Immature natural killer cell (primary cell): ENCODE data around the gene SYT2. TPM values are rescaled to one million over a fixed set of nuclear protein-coding genes. Genes with fewer than 3 reads are reported as not detected.

Source experiments
- DNase-seq, 3 donors: peaks; one replicate each; pipeline ENCODE4 v3.0.0; 2022; ENCODE audit warnings: mixed read lengths in 1 of 3
- H3K27ac Mint-ChIP-seq, 6 donors: one replicate each; pipeline ENCODE4 v1.8.0; 2020; ENCODE audit warnings: mixed read lengths in 6 of 6, mild to moderate bottlenecking in 5 of 6, inconsistent platforms in 4 of 6, moderate library complexity in 3 of 6
- H3K27me3 Mint-ChIP-seq, 3 donors: one replicate each; pipeline ENCODE4 v1.8.0; 2020 to 2021; ENCODE audit warnings: low read depth in 3 of 3, mild to moderate bottlenecking in 3 of 3, mixed read lengths in 3 of 3, moderate library complexity in 3 of 3, inconsistent platforms in 1 of 3
- H3K36me3 Mint-ChIP-seq, 3 donors: one replicate each; pipeline ENCODE4 v1.8.0; 2020; ENCODE audit warnings: mixed read lengths in 3 of 3, inconsistent platforms in 2 of 3, mild to moderate bottlenecking in 2 of 3
- H3K4me1 Mint-ChIP-seq, 2 donors: one replicate each; pipeline ENCODE4 v1.8.0; 2020; ENCODE audit warnings: inconsistent platforms in 2 of 2, mild to moderate bottlenecking in 2 of 2, mixed read lengths in 2 of 2, moderate library complexity in 1 of 2
- H3K4me3 Mint-ChIP-seq, 5 donors: one replicate each; pipeline ENCODE4 v1.8.0; 2020; ENCODE audit warnings: mild to moderate bottlenecking in 5 of 5, mixed read lengths in 5 of 5, inconsistent platforms in 3 of 5, moderate library complexity in 3 of 5
- H3K9me3 Mint-ChIP-seq, 6 donors: one replicate each; pipeline ENCODE4 v1.8.0; 2020; ENCODE audit warnings: mild to moderate bottlenecking in 6 of 6, mixed read lengths in 6 of 6, inconsistent platforms in 4 of 6, moderate library complexity in 3 of 6
- polyA plus RNA-seq, 3 donors: library from polyadenylated mRNA; unstranded; fragments of 300-500 nt; fragmentation: Illumina TruSeq; gene quantifications; one replicate each; pipeline ENCODE4 v1.2.3, GENCODE V29; 2021

Gene SYT2
- polyA plus RNA-seq, 3 donors from 2014 or later: 0.09 TPM; not detected in 2

DNA sequence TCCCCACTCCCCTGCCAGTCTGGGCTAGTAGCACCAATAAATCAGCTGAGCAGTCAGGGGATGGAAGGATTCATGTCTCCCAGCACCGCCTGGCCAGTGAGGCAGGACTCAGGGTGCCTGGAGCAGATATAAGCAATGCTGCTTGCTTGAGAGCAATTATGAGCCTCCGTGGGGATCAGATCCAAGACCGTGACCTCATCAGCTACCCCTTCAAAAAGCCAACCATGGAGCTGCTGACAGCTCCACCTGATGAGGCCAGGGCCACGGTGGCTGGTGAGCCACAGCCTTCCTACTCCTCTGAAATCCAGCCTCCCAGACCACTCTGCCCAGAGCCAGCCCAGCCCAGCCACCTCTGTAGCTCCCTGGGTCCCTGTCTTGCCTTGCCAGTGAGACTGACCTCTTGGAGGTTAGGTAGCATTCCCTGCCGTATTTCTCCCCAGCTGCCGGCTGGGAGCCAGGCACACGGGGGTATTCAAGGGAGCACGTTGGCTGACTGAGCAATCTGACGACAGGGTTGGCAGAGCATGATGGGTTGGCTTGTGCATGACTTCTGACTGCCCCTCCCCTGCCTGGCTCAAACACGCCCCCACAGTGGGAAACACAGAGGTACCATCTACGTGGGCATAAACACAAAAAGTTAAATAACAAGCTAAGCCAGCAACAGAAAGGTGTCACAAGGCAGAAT lies 28.4 kb downstream of the SYT2 start:
- DNase-seq: no peak
- Mint-ChIP-seq H3K4me3 (no peak overlapping the region), H3K27me3 (peaks cover 2 to 10% (median 6%) of the 10 kb centered on the region in 3 donors), H3K4me1 (no peaks in the 10 kb centered on the region), H3K27ac (no peak overlapping the region), H3K9me3 (peaks cover 0 to 5% (median 0%) of the 10 kb centered on the region in 6 donors), H3K36me3 (no peaks in the 10 kb centered on the region)

DNA sequence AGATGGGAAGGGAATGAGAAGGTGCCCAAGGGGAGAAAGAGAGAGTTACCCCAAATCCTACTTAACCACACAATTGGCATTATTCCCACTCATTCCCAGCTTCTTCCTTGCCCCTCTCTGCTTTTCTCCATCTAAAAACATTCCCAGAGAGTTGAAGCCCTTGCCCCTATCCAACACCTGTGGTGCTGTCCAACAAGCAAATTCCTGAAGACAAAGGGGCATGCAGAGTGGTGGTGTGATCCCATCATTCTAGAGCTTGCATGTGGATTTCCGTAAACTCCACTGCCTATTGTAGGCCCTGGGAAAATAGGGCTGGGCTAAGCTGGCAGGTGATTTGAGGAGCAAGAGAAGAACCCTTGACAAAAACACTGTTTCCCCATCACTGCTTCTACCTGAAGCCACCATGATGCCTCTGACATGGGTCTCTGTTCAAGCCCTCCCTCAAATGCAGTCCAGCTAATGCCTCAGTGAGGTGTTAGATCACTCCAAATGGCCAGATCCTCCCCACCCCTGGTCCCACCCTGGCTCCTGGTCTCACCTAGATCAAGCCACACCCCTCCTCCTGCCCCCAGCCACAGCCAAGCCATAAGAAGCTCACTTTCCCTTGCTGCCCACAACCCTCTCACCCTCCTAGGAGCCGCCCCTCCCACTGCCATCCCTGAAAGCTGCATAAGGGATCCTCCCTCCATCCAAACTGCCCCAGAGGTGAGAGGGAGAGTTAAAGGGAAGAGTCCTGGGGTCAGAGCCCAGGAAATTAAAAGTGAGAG lies 29.5 kb downstream of the SYT2 start:
- no peaks in the 10 kb centered on the region for H3K36me3 Mint-ChIP-seq
- H3K27ac Mint-ChIP-seq: no peak overlapping the region
- H3K27me3 Mint-ChIP-seq: peaks cover 2 to 3% (median 3%) of the 10 kb centered on the region in 3 donors
- H3K9me3 Mint-ChIP-seq: peaks cover 0 to 1% (median 0%) of the 10 kb centered on the region in 6 donors
- H3K4me1 Mint-ChIP-seq: no peaks in the 10 kb centered on the region
- no peak for DNase-seq
- H3K4me3 Mint-ChIP-seq: no peak overlapping the region

- H3K36me3 Mint-ChIP-seq: no peaks in the 10 kb centered on the region
- H3K27me3 Mint-ChIP-seq: peaks cover 1 to 3% (median 2%) of the 10 kb centered on the region in 3 donors
Measured at GRCh38 chr1:202679406-202680177, 30.7 kb downstream of the SYT2 start.

GRCh38 chr1:202677433-202677832 lies 32.8 kb downstream of the SYT2 start:
- no peak overlapping the region for H3K27ac Mint-ChIP-seq
- no peak for DNase-seq
- no peaks in the 10 kb centered on the region for H3K4me1 Mint-ChIP-seq
- no peaks in the 10 kb centered on the region for H3K36me3 Mint-ChIP-seq
- H3K27me3 Mint-ChIP-seq: peaks cover 0 to 4% (median 2%) of the 10 kb centered on the region in 3 donors
- H3K4me3 Mint-ChIP-seq: no peak overlapping the region
- peaks cover 0 to 1% (median 0%) of the 10 kb centered on the region in 6 donors for H3K9me3 Mint-ChIP-seq

More at GRCh38 chr1:202679406-202680177, 30.7 kb downstream of the SYT2 start:
- peaks cover 0 to 1% (median 0%) of the 10 kb centered on the region in 6 donors for H3K9me3 Mint-ChIP-seq
- no peak overlapping the region for H3K4me3 Mint-ChIP-seq
- H3K4me1 Mint-ChIP-seq: no peaks in the 10 kb centered on the region
- H3K27ac Mint-ChIP-seq: no peak overlapping the region
- no peak for DNase-seq

DNA sequence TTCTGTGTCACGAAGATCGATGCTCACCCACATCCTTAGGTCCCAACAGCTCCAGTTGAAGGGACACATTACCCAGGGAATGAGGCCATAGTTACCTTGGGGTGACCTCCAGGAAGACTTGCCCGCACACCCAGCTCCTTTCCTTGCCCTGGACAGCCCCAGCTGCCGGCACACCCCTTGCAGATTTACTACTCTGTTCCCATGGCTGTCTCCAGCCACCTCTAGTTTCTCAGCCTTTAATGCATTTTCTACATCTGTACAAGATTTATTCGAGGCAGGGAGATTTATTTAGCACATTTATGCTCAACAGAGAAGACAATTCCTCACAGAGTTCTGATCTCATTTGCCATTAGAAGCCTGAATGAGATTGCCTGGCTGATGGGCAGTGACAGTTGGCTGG lies 36.7 kb downstream of the SYT2 start:
- no peaks in the 10 kb centered on the region for H3K9me3 Mint-ChIP-seq

GRCh38 chr1:202671399-202671798 lies 38.9 kb downstream of the SYT2 start:
- DNase-seq: no peak
- H3K27me3 Mint-ChIP-seq: peaks cover 0 to 4% (median 0%) of the 10 kb centered on the region in 3 donors
- no peaks in the 10 kb centered on the region for H3K4me1 Mint-ChIP-seq
- no peaks in the 10 kb centered on the region for H3K9me3 Mint-ChIP-seq
- no peaks in the 10 kb centered on the region for H3K36me3 Mint-ChIP-seq
- H3K4me3 Mint-ChIP-seq: no peak overlapping the region
- H3K27ac Mint-ChIP-seq: no peak overlapping the region

More for the DNA sequence above, 36.7 kb downstream of the SYT2 start:
- Mint-ChIP-seq H3K27me3 (peaks cover 0 to 4% (median 0%) of the 10 kb centered on the region in 3 donors), H3K27ac (no peak overlapping the region), H3K4me3 (no peak overlapping the region), H3K4me1 (no peaks in the 10 kb centered on the region), H3K36me3 (no peaks in the 10 kb centered on the region)
- no peak for DNase-seq

DNA sequence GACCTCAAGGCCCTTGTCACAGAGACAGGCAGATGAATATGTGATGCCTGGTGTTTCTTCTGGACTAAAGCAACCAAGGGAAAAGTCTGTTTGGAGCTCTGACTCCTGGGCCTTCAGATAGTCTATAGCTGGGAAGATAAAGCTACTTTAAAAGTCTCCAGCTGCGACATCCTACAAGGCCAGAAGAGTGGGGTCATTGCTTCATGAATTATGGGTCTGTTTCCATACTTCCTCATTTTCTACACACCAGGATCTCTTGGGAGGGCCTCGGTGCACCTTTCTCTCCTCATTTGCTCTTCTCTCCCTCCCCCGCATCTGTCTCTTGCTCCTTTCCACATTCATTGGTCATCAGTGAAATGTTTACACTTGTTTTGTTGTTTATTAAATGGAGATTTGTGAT lies 44.8 kb downstream of the SYT2 start:
- no peak overlapping the region for H3K27ac Mint-ChIP-seq
- H3K36me3 Mint-ChIP-seq: no peaks in the 10 kb centered on the region
- DNase-seq: no peak
- H3K4me1 Mint-ChIP-seq: no peaks in the 10 kb centered on the region
- H3K27me3 Mint-ChIP-seq: peaks cover 3 to 10% (median 6%) of the 10 kb centered on the region in 3 donors
- no peaks in the 10 kb centered on the region for H3K9me3 Mint-ChIP-seq
- H3K4me3 Mint-ChIP-seq: no peak overlapping the region

DNA sequence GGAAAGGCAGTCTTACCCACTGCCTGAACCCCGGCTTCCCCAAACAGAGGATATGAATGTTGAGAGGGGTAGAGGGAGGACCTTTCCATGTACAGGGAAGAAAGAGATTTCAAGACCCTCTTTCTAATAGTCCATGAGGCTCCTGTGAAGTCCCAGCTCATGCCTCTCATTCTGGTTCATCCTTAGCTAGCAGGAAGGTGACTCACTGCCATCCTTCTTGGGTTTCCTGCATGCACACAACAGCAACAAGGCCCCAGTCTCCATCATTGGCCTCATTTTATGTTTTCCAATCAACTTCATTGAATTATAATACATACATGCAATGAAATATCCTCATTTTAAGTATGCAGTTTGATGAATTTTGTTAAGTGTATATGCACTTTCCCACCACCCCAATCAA lies 46.2 kb downstream of the SYT2 start:
- no peaks in the 10 kb centered on the region for H3K36me3 Mint-ChIP-seq
- H3K4me3 Mint-ChIP-seq: no peak overlapping the region
- DNase-seq: no peak
- H3K4me1 Mint-ChIP-seq: no peaks in the 10 kb centered on the region
- peaks cover 3 to 10% (median 7%) of the 10 kb centered on the region in 3 donors for H3K27me3 Mint-ChIP-seq
- no peaks in the 10 kb centered on the region for H3K9me3 Mint-ChIP-seq
- H3K27ac Mint-ChIP-seq: no peak overlapping the region

- Mint-ChIP-seq H3K27ac (no peak overlapping the region), H3K9me3 (no peaks in the 10 kb centered on the region), H3K27me3 (peaks cover 3 to 10% (median 9%) of the 10 kb centered on the region in 3 donors), H3K4me1 (no peaks in the 10 kb centered on the region), H3K4me3 (no peak overlapping the region), H3K36me3 (no peaks in the 10 kb centered on the region)
- no peak for DNase-seq
Measured at GRCh38 chr1:202663131-202663530, 47.1 kb downstream of the SYT2 start.

- Mint-ChIP-seq H3K9me3 (no peaks in the 10 kb centered on the region), H3K27ac (no peak overlapping the region), H3K36me3 (no peaks in the 10 kb centered on the region), H3K4me3 (no peak overlapping the region), H3K4me1 (no peaks in the 10 kb centered on the region), H3K27me3 (peaks cover 3 to 12% (median 10%) of the 10 kb centered on the region in 3 donors)
- no peak for DNase-seq
Measured at GRCh38 chr1:202662081-202662480, 48.2 kb downstream of the SYT2 start.

DNA sequence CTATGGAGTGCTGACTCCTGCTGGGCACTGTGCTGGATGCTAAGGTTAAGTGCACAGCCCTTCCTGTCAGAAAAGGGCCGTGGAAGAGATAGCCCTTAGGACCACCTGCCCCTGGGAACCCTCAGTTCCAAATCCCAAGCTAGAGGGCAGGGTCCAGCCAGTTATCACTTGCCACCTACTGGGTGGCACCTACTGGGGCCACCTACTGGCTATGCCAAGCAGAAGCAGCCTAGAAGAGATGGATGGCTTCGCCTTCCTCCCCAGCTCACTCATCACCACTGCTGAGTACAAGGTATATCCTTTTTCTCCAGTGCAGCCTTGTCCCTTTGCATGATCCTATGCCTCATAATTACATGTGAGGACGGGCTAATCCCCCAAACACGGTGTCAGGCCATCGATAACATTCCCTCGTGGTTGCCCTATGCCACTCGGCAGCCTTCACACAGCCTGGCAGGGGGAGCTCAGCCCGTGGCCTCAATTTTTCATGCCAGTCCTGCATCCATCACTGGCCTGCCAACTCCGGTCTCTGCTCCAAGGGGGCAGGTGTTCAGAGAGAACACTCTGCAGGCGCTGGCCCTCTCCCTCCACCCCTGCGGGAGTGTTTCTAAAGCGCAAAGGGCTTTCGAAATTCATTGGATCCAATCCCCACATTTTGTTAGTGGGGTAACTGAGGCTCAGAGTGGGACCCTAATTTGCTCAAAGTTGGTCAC lies 49.0 kb downstream of the SYT2 start:
- no peak overlapping the region for H3K4me3 Mint-ChIP-seq
- H3K9me3 Mint-ChIP-seq: no peaks in the 10 kb centered on the region
- H3K36me3 Mint-ChIP-seq: no peaks in the 10 kb centered on the region
- H3K27me3 Mint-ChIP-seq: peaks cover 3 to 18% (median 10%) of the 10 kb centered on the region in 3 donors
- no peak for DNase-seq
- H3K4me1 Mint-ChIP-seq: no peaks in the 10 kb centered on the region
- no peak overlapping the region for H3K27ac Mint-ChIP-seq

DNA sequence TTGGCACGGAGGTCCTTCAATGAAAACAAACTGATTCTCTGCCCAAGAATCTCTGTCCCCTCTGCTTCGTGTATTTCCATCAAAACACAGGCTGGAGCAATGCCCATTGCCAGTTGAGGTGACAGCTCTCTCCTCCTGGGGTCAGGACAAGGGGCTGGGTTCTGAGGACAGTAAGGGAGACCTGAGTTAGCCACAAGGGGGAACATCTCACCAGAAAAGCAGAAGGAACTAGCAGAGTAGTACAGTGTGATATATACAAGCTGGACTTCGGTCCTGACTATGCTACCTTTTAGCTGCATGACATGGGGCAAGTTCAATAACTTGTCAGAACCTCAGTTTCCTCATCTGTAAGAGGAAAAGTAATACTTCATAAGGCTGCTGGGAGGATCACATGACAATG lies 50.3 kb downstream of the SYT2 start:
- H3K4me3 Mint-ChIP-seq: no peak overlapping the region
- H3K27ac Mint-ChIP-seq: no peak overlapping the region
- H3K27me3 Mint-ChIP-seq: peaks cover 0 to 25% (median 8%) of the 10 kb centered on the region in 3 donors

DNA sequence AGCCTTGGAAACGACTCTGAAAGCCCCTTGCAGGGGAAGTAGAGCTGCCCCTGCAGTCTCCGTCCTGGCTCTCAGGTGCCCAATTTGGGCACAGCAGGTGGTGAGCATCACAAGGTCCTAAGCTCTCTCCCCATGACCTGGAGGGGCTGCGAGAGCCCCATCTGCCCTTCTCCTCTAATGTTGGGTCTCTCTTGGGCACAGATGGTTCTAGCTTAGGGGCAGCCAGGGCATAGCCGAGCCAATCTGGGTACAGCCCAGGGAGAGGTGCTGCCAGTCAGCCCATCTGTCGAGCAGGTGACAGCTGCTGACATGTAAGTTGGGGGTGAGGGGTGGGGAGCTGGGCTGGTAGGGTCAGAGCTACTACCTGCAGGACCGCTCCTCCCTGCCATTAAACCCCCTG lies 50.7 kb downstream of the SYT2 start:
- H3K27ac Mint-ChIP-seq: no peak overlapping the region
- H3K4me1 Mint-ChIP-seq: no peaks in the 10 kb centered on the region
- H3K4me3 Mint-ChIP-seq: no peak overlapping the region
- no peaks in the 10 kb centered on the region for H3K9me3 Mint-ChIP-seq
- no peaks in the 10 kb centered on the region for H3K36me3 Mint-ChIP-seq
- H3K27me3 Mint-ChIP-seq: peaks cover 0 to 26% (median 10%) of the 10 kb centered on the region in 3 donors
- DNase-seq: no peak

More for the DNA sequence above, 50.3 kb downstream of the SYT2 start:
- no peaks in the 10 kb centered on the region for H3K36me3 Mint-ChIP-seq
- no peak for DNase-seq
- no peaks in the 10 kb centered on the region for H3K9me3 Mint-ChIP-seq
- H3K4me1 Mint-ChIP-seq: no peaks in the 10 kb centered on the region
